Fibroblast of skin of left biceps (primary cell): ENCODE results near the gene SLC35F3.
"Not testable (repeated sequence)": the region's sequence is repeated elsewhere in the genome, so short reads cannot be mapped to it uniquely, and the experiment has no call there.

Source experiments
- DNase-seq, 2 experiments: peaks; one replicate each; pipeline ENCODE4 v3.0.0-alpha.2; 2013; ENCODE audit warnings: low read depth in 2 of 2

Gene SLC35F3

DNA sequence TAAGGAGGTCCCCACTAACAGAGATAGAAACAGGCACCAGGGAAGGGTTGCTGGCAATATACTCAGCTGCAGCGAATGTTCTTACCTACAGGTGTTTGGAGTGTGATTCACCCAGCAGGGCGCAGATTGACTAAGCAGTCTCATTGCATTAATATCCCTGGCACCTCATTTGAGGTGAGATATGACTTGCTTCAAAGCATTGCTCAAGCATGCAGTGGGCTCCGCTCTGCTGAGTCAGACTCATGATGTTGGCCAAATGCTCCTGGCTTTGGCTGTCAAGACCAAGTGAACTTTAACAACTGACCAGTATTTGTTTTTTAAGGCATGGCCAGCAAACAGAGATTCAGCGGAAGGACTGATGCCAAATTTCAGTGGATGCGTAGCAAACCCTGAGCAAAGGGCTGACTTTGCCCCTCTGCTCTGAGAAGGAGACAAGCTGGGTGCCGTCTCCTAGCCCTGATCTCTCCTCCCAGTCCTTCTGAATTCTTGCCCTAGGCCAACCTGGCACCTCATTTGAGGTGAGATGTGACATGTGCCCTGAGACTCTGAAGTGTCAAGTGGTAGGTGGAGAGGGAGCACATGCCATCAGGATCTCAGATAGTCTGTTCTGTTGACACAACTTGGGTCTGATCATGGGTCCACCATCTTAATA, 281.7 kb downstream of the SLC35F3 start:
- DNase-seq, result no peak

DNA sequence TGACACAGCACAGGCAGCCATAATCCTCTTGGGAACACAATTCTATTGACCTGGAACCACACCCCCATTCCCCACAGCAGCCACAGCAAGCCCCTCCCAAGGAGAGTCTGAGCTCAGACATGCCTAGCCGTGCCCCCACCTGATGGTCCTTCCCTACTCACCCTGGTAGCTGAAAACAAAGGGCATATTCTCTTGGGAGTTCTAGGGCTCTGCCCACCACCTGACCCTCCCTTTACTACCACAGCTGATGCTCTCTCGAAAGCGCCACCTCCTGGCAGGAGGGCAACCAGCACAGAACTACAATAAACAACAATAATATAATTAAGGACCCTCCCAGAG, 283.9 kb downstream of the SLC35F3 start:
- no peak for DNase-seq

GRCh38 chr1:234197839-234198238, 293.4 kb downstream of the SLC35F3 start:
- no peak for DNase-seq

GRCh38 chr1:234199476-234200127, 295.1 kb downstream of the SLC35F3 start:
- DNase-seq, result no peak

DNA sequence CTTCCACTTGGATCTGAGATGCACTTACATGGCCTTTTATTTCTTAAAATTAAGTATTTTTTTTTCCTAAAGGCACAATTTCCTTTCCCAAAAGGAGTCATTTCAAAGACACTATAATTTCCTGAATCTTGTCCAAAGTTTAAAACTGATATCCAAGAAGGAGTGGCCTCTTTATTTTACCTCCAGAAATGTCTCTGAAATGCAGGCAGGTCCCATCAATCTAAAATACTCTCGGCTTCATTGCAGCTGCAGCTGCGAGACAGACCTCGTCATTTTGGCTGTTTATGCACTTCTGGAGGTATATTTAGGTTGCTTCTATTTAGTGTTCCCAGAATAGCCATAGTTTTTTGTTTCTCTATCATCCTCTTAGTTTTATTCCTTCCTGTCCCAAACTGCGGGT, 296.1 kb downstream of the SLC35F3 start:
- DNase-seq, result no peak

DNA sequence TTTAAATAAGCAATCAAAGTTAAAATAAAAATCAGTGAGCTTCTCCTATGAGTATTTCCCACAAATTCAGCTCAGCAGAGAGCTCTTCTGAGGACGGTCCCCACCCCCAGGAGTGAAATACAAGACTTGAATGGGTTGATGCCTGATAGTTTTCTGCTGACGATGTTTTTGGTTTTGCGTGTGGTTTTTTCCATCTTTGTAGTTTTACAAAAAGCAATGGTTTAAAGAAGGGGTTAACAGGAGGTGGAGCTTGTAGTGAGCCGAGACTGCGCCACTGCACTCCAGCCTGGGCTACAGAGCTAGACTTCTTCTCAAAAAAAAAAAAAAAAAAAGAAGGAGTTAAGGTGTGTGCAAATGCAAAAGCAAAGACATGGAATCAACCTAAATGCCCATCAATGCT, 297.1 kb downstream of the SLC35F3 start:
- no peak for DNase-seq

GRCh38 chr1:234205966-234206365, 301.5 kb downstream of the SLC35F3 start:
- no peak for DNase-seq

GRCh38 chr1:234206651-234207284, 302.3 kb downstream of the SLC35F3 start:
- peak in 1 of 2 experiments; percentile 1 for DNase-seq

GRCh38 chr1:234208351-234208750, 303.9 kb downstream of the SLC35F3 start:
- no peak for DNase-seq

DNA sequence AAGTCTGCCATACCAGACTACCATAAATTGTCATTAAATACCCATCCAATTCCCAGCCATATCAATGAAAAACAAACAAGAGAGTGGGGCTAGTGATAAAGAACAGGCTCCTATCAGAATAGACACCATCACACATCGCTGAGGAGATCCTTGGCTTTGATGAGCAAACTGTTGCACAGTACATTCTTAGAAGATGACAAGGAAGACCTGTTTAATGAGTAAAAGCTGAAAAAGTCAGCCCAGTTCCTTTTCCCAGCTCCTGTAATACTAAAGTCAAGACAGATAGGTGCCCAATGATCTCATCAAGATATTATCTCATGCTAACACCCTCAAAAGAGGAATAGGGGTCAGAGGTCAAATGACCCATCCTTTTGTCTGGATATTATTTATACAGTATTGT, 304.3 kb downstream of the SLC35F3 start:
- DNase-seq, result no peak

GRCh38 chr1:234210429-234210828, 306.0 kb downstream of the SLC35F3 start:
- not testable (repeated sequence) for DNase-seq

DNA sequence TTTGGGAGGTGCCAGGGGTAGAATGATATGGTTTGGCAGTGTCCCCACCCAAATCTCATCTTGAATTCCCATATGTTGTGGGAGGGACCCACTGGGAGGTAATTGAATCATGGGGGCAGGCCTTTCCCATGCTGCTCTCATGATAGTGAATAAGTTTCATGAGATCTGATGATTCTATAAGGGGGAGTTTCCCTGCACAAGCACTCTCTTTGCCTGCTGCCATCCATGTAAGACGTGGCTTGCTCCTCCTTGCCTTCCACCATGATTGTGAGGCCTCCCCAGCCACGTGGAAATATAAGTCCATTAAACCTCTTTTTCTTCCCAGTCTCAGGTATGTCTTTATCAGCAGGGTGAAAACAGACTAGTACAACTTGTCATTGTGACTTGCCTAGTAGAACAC, 307.4 kb downstream of the SLC35F3 start:
- DNase-seq, result not testable (repeated sequence)

- DNase-seq, result no peak
Observed at GRCh38 chr1:234212764-234213657, 308.5 kb downstream of the SLC35F3 start.

- no peak for DNase-seq
Observed at GRCh38 chr1:234213658-234214128, 309.2 kb downstream of the SLC35F3 start.

DNA sequence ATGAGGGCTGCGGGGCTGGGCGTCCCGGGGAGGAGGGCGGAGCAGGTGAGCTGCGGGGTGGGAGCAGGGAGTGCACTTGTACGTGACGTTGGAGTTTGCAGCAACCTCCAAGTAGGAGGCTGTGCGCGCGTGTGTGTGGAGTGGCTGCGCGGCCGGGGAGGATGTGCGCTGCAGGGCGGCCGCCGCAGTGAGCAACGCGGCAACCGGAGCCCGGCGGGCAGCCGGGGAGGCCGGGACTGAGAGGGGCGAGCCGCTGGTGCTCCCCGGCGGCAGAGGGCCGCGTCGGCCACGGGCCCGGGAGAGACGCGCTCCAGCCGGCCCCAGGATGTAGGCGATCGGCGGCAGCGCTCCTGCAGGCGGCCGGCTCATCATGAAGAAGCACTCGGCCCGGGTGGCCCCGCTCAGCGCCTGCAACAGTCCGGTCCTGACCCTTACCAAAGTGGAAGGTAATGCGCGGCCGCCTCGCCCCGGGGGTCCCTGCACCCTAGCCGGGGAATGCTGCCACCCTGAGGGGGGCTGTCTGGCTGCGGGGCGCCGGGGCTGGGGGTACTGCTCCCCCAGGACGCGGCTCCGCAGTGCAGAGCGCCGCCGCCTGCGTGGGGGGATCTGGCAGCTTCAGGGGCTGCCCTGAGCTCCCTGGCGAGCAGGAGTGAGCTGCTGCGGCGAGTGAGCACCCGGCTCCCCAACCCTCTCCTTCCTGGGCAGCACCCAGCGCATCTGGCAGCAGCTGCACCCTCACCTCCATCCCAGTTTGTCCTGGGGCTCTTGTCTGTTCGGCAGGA, 309.8 kb downstream of the SLC35F3 start:
- no peak for DNase-seq

DNA sequence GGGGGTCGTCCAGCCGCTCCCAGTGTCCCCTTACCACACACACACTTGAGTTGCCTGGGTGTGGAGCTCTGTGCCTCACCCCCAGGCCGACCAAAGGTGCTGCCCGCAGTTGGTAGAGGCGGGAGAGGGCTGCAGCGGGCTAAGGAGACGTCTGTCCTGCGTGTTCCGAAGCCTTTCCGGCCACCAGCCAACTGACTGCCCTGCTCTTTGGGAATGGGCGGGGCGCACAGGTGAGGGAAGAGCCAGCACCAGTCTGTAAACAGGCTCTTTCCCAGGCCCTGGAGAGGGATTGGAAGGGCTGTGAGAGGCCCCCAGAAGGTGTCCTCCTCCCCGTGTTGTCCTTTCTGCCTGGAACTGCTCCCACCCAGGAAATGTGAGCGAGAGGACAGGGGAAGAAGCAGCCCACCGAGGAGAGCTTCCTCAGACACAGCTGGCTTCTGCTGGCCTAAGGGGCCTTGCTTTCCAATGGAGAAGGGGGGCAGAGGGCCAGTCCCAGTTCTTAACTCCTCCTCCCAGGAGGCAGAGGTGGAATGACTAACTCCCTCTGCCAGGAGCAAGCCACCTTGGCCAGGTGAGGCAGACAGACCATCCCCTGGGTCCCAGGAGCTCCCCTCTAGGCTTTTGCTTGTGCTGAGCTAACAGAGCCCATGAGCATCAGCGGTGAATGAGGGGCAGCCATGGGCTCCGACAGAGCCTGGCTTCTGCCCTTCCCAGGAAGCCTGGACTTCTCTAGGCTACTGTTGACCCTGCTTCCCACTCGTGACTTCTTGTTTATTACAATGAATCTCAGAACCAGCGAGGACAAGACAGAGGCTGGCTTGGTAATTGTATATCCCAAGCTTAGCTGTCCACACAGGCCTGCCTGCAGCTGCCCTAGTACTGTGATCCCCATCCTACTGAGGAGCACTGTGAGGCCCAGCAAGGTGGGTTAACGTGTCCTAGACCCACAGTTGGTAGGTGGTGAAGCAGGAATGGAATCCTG, 310.7 kb downstream of the SLC35F3 start:
- DNase-seq, result no peak

DNA sequence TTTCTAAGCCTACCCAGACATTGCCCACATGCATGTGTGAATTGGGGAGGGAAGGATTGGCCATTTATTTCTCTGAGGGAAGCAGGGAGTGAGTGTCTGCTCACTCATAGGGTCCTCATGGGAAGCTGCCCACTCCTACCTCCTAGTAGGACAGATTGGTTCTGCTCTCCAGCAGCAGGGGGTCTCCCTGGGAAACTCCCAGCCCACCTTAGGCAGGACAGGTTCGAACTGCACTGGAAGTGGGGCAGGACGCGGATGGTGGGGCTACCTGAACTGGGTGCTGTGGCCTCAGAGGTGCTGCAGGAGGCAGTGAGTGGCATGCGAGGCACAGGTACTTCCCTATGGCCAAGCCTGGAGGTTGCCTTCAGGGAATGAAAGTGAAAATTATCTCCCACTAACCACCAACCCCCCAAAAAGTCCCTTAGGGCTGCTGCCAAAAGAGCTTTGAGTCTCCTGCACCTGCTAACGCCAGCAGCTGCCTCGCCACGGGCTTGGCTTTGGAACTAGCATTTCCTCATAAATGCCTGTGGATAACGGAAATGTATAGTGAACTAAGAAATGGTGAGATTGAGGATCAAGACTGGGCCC, 311.7 kb downstream of the SLC35F3 start:
- DNase-seq, result no peak

GRCh38 chr1:234217316-234217840, 312.9 kb downstream of the SLC35F3 start:
- no peak for DNase-seq

- no peak for DNase-seq
Observed at GRCh38 chr1:234218078-234218477, 313.6 kb downstream of the SLC35F3 start.
